Glomerular visceral epithelial cell (primary cell): Measurements from ENCODE around the gene PLCL1.
"Not testable (repeated sequence)": the region's sequence is repeated elsewhere in the genome, so short reads cannot be mapped to it uniquely, and the experiment has no call there.

Experiments
- DNase-seq: peaks from one replicate; pipeline ENCODE4 v3.0.0-alpha.2; 2016; ENCODE audit errors: extremely low spot score

PLCL1 gene

DNA sequence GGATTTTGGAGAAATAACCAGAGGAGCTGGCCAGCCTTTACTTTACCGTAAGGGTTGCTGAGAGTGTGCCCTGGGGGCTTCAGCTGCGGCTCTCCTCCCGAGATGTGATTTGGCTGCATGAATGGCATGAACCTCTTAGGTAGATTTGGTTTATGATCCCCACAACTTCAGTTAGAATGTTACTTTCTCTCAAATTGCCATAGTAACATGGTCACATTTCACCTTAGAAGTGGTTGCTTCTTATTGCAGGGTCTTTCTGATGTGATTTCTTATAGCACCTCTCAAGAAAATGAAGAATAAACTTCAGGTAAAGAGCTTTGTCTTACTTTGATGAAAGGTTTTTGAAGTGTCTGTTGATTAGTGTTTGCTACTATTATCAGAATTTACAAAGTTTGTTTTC, 5.6 kb downstream of the PLCL1 start:
- no peak for DNase-seq

- DNase-seq = no peak
Observed at GRCh38 chr2:197810491-197810890, 6.1 kb downstream of the PLCL1 start.

- DNase-seq = peak; percentile 39
Observed at GRCh38 chr2:197813093-197813787, 8.8 kb downstream of the PLCL1 start.

DNA sequence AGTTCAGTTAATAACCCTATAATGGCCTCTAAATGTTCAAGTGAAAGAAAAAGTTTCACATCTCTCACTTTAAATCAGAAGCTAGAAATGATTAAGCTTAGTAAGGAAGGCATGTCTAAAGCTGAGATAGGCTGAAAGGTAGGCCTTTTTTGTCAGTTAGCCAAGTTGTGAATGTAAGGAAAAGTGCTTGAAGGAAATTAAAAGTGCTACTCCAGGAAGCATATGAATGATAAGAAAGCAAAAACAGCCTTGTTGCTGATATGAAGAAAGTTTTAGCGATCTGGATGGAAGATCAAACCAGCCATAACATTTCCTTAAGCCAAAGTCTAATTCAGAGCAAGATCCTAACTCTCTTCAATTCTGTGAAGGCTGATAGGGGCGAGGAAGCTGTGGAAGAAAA, 10.1 kb downstream of the PLCL1 start:
- no peak for DNase-seq

- DNase-seq = no peak
Observed at GRCh38 chr2:197821550-197822289, 17.3 kb downstream of the PLCL1 start.

DNA sequence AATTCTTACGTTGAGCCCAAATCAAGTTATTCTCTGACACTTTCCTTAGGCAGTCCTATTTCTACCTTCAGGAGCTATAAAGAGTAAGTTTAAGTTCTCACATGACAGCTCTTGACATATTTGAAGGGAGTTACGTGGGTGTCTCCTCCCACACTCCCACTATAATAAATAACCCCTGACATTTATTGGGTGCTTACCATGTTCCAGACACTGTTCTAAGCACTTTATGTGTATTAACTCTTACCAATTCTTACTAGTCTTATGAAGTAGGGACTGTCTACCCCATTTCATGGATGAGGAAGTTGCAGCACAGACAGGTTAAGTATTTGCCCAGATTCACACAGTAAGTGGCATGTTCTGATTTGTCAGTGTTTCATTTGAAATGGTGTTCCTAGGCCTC, 17.9 kb downstream of the PLCL1 start:
- DNase-seq = no peak

DNA sequence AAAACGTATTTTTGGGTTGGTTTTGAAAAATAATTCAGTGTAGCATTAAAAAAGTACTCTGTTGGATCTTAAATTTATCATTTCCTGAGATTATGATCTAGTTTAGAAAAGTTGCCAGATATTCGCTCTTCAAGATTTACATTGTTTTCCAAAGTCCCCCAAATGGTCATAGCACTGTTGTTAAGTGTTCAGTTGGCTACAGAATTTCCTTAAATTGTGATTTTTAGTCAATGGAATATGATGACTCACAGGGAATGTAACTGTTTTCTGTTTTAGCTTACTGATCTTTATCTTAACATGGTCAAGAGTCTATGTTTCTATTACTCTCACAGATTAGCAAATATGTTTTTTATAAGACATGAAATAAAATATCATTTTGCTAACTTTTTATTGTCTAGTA, 23.2 kb downstream of the PLCL1 start:
- DNase-seq = no peak

DNA sequence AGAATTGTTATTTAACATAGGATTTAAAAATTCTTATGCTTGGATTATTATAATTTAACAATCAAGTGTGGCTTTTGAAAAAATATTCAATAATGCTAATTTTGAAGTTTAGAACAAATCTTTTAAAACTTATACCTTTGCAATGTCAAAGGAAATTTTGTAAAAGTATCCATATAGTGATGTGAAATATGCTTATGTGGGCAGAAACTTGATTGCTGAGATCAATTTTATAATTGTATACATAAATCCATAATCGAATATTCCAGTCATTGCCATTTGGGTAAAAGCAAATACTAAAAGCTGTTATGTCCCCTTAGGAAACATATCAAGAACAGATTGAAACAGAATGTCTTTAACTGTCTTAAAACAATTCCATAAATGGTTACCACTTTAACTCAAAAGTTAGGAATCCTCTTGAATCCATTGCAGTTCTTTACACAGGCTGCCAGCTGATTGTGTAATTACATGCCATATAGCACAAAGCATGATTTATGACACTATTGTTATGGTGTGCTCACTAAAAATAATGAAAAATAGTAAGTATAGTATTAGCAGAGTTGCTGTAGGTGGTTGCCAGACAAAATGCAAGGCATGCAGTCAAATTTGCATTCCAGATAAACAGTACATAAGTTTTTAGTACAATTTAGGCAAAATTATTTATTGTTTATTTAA, 24.2 kb downstream of the PLCL1 start:
- no peak for DNase-seq

- DNase-seq = not testable (repeated sequence)
Observed at GRCh38 chr2:197834771-197835170, 30.4 kb downstream of the PLCL1 start.

- no peak for DNase-seq
Observed at GRCh38 chr2:197835293-197835692, 30.9 kb downstream of the PLCL1 start.

- DNase-seq = no peak
Observed at GRCh38 chr2:197838036-197838435, 33.6 kb downstream of the PLCL1 start.

DNA sequence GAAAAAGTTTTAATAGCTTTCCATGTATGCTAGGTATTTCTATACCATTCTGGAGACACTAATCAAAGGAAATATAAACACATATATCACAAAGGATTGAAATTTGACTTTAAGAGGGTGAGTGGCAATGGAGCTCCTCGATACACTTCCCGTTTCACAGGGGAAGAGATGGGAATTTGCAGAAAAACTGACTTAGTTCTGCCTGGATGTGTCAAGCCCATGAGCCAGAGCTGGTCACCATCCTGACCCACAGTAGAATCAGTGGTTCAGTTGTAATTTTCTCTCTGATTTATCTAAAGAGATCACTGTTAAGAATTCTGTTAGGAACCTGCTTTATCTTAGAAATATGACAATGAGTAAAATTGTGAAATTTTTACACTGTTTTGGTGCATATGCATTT, 34.2 kb downstream of the PLCL1 start:
- no peak for DNase-seq

- no peak for DNase-seq
Observed at GRCh38 chr2:197839327-197839726, 34.9 kb downstream of the PLCL1 start.

GRCh38 chr2:197839856-197840255, 35.5 kb downstream of the PLCL1 start:
- no peak for DNase-seq

GRCh38 chr2:197846128-197846527, 41.7 kb downstream of the PLCL1 start:
- no peak for DNase-seq

DNA sequence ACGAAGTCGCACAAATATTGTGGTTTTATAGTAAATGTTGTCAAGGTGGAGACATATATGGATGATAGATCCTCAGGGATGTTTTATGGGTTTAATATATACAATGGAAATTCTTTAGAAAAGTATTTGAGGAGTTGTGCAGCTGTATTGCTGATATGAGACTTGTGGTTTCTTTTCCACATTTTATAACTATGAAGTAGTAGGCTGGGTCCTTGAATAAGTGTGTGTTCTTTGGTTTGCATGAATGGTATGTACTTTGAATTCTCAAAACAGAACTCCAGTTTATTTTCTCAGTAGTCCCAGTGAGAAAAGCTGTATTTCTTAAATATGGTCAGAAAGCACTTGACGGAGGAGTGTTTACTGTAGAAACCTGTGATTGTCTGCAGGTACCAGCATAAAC, 42.4 kb downstream of the PLCL1 start:
- no peak for DNase-seq

GRCh38 chr2:197847651-197848401, 43.4 kb downstream of the PLCL1 start:
- DNase-seq = no peak

- no peak for DNase-seq
Observed at GRCh38 chr2:197848602-197849001, 44.2 kb downstream of the PLCL1 start.

- DNase-seq = no peak
Observed at GRCh38 chr2:197850882-197851450, 46.6 kb downstream of the PLCL1 start.

- DNase-seq = no peak
Observed at GRCh38 chr2:197851451-197851850, 47.1 kb downstream of the PLCL1 start.

GRCh38 chr2:197852108-197852507, 47.7 kb downstream of the PLCL1 start:
- no peak for DNase-seq

DNA sequence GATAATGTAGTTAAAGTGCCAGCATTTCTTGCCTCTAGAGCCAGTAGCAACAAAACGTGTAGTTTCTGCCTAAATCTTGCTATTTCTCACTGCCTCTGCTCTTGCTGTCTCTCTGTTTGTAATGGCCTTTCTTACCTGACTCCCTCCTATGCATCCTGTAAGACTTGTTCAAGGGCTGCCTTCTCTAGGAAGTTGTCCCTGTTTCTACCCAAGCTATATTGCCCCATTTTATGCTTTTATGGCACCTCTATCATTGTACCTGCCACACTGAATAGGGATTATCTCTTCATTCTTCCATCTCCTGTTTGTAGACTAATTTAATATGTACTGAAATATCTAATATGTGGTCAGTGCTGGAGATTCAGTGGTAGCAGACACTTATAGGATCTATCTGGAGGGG, 49.2 kb downstream of the PLCL1 start:
- no peak for DNase-seq
